CD4-positive, alpha-beta T cell treated with Interleukin-6 for 4 hours (primary cell): ENCODE data around the gene PARVG.

Source experiments
- DNase-seq: peaks from one replicate; pipeline ENCODE4 v3.0.0-alpha.2; 2020; ENCODE audit warnings: mixed read lengths

Gene PARVG

GRCh38 chr22:44180706-44181032 lies at the start of gene PARVG:
PARVG (plus strand) TSS chr22:44180925; CDS start chr22:44183330, 2,405 bp downstream.
- peak; percentile 43 for DNase-seq

GRCh38 chr22:44131412-44131811 lies 49.3 kb upstream of the PARVG start:
- no peak for DNase-seq

GRCh38 chr22:44131989-44132685 lies 48.6 kb upstream of the PARVG start:
- no peak for DNase-seq

- DNase-seq, result no peak
Measured at GRCh38 chr22:44132724-44133123, 48.0 kb upstream of the PARVG start.

GRCh38 chr22:44133161-44133560 lies 47.6 kb upstream of the PARVG start:
- no peak for DNase-seq

- DNase-seq, result no peak
Measured at GRCh38 chr22:44133901-44134571, 46.7 kb upstream of the PARVG start.

GRCh38 chr22:44136112-44136511 lies 44.6 kb upstream of the PARVG start:
- DNase-seq, result no peak

- DNase-seq, result no peak
Measured at GRCh38 chr22:44136786-44137185, 43.9 kb upstream of the PARVG start.

- no peak for DNase-seq
Measured at GRCh38 chr22:44137415-44137814, 43.3 kb upstream of the PARVG start.

- no peak for DNase-seq
Measured at GRCh38 chr22:44139773-44140172, 41.0 kb upstream of the PARVG start.

GRCh38 chr22:44142421-44143104 lies 38.2 kb upstream of the PARVG start:
- no peak for DNase-seq

- DNase-seq, result no peak
Measured at GRCh38 chr22:44143105-44143474, 37.6 kb upstream of the PARVG start.

- DNase-seq, result no peak
Measured at GRCh38 chr22:44143579-44143978, 37.1 kb upstream of the PARVG start.

- no peak for DNase-seq
Measured at GRCh38 chr22:44144046-44144569, 36.6 kb upstream of the PARVG start.

- DNase-seq, result no peak
Measured at GRCh38 chr22:44145544-44145943, 35.2 kb upstream of the PARVG start.

- no peak for DNase-seq
Measured at GRCh38 chr22:44146088-44146861, 34.5 kb upstream of the PARVG start.

- no peak for DNase-seq
Measured at GRCh38 chr22:44147008-44147645, 33.6 kb upstream of the PARVG start.

- DNase-seq, result no peak
Measured at GRCh38 chr22:44147821-44148574, 32.7 kb upstream of the PARVG start.

- DNase-seq, result no peak
Measured at GRCh38 chr22:44151676-44152075, 29.0 kb upstream of the PARVG start.

- no peak for DNase-seq
Measured at GRCh38 chr22:44153710-44154109, 27.0 kb upstream of the PARVG start.

GRCh38 chr22:44154436-44154942 lies 26.2 kb upstream of the PARVG start:
- DNase-seq, result no peak

GRCh38 chr22:44155115-44155514 lies 25.6 kb upstream of the PARVG start:
- no peak for DNase-seq
